Right lung (tissue), 5 donors: ENCODE measurements around the gene FOXA2. TPM values are rescaled to one million over a fixed set of nuclear protein-coding genes. Genes with fewer than 3 reads are reported as not detected.

Experiments
- DNase-seq, 2 donors: peaks; one replicate each; pipeline ENCODE4 v3.0.0-alpha.2; 2013
- polyA plus RNA-seq, 5 donors: library from polyadenylated mRNA; unstranded; fragments of 120-200 nt; gene quantifications; one replicate each; pipeline versions ENCODE4 v1.2.1 to v1.2.3, GENCODE V29; 2013; ENCODE audit warnings: inconsistent platforms in 1 of 5, low replicate concordance in 1 of 5; ENCODE audit not compliant: insufficient read length in 5 of 5, insufficient read depth in 1 of 5

The FOXA2 gene
- polyA plus RNA-seq, 5 donors: 23.6 to 44.2 (median 33.5) TPM

- DNase-seq: no peak
Measured at GRCh38 chr20:22544462-22544861, 39.9 kb downstream of the FOXA2 start.

- DNase-seq: no peak
Measured at GRCh38 chr20:22542427-22542826, 41.9 kb downstream of the FOXA2 start.

- no peak for DNase-seq
Measured at GRCh38 chr20:22540832-22541231, 43.5 kb downstream of the FOXA2 start.

GRCh38 chr20:22536956-22537756 is 47.2 kb downstream of the FOXA2 start:
- no peak for DNase-seq

- DNase-seq: no peak
Measured at GRCh38 chr20:22536141-22536828, 48.1 kb downstream of the FOXA2 start.

- DNase-seq: no peak
Measured at GRCh38 chr20:22535483-22535882, 48.9 kb downstream of the FOXA2 start.

- no peak for DNase-seq
Measured at GRCh38 chr20:22533823-22534751, 50.3 kb downstream of the FOXA2 start.

- DNase-seq: no peak
Measured at GRCh38 chr20:22532598-22532997, 51.8 kb downstream of the FOXA2 start.

- DNase-seq: no peak
Measured at GRCh38 chr20:22531756-22532155, 52.6 kb downstream of the FOXA2 start.

- no peak for DNase-seq
Measured at GRCh38 chr20:22531056-22531615, 53.2 kb downstream of the FOXA2 start.
